Measurements from ENCODE around the gene NFYB. TPM values are rescaled to one million over a fixed set of nuclear protein-coding genes. Genes with fewer than 3 reads are reported as not detected.

The NFYB gene
- total and polyA plus RNA-seq, 3 donors from 2014 or later: 33.8 to 53.1 (median 36.1) TPM

- Histone ChIP-seq H3K4me3 (no peak overlapping the region), H3K27ac (no peak overlapping the region), H3K9me3 (no peaks in the 10 kb centered on the region), H3K36me3 (ENCODE audit: low read depth, missing control alignments) (no peaks in the 10 kb centered on the region), H3K27me3 (no peaks in the 10 kb centered on the region), H3K4me1 (peaks cover 11% of the 10 kb centered on the region)
- intact Hi-C loops (cut with DNase I; ENCODE audit: low total_unique reads): no loop called here
- 72 to 76% methylated on average over 7 of the region's 7 CpGs for WGBS, 2 donors
- TF ChIP-seq POLR2A (IDR thresholded peaks at IDR 0.05) (no peak), CTCF (IDR thresholded peaks at IDR 0.05) (no peak)
- no peak for DNase-seq
These were observed 5.6 kb downstream of the NFYB start for GRCh38 chr12:104132351-104132956.

GRCh38 chr12:104131609-104132008, 6.4 kb downstream of the NFYB start:
- Histone ChIP-seq H3K36me3 (ENCODE audit: low read depth, missing control alignments) (no peaks in the 10 kb centered on the region), H3K4me1 (peaks cover 7% of the 10 kb centered on the region), H3K9me3 (no peaks in the 10 kb centered on the region), H3K27me3 (no peaks in the 10 kb centered on the region), H3K27ac (no peak overlapping the region), H3K4me3 (no peak overlapping the region)
- intact Hi-C loops (cut with DNase I; ENCODE audit: low total_unique reads): no loop called here
- 87 to 94% methylated on average over 4 of the region's 4 CpGs for whole genome bisulfite sequencing, 2 donors
- no peak for TF ChIP-seq CTCF (IDR thresholded peaks at IDR 0.05)
- no peak for TF ChIP-seq POLR2A (IDR thresholded peaks at IDR 0.05)
- no peak for DNase-seq

GRCh38 chr12:104130760-104131159, 7.2 kb downstream of the NFYB start:
- no peaks in the 10 kb centered on the region for H3K36me3 ChIP-seq (ENCODE audit: low read depth, missing control alignments)

GRCh38 chr12:104126548-104126947, 11.5 kb downstream of the NFYB start:
- no peaks in the 10 kb centered on the region for H3K9me3 ChIP-seq
- no peaks in the 10 kb centered on the region for H3K4me1 ChIP-seq
- WGBS, 2 donors: 95 to 96% methylated on average over 3 of the region's 3 CpGs
- DNase-seq: no peak
- H3K27ac ChIP-seq: no peak overlapping the region
- no peak for TF ChIP-seq CTCF (IDR thresholded peaks at IDR 0.05)
- TF ChIP-seq POLR2A (IDR thresholded peaks at IDR 0.05): no peak
- no peak overlapping the region for H3K4me3 ChIP-seq
- H3K27me3 ChIP-seq: no peaks in the 10 kb centered on the region
- intact Hi-C loops (cut with DNase I; ENCODE audit: low total_unique reads): no loop called here
- H3K36me3 ChIP-seq (ENCODE audit: low read depth, missing control alignments): no peaks in the 10 kb centered on the region

More at GRCh38 chr12:104130760-104131159, 7.2 kb downstream of the NFYB start:
- H3K27me3 ChIP-seq: no peaks in the 10 kb centered on the region
- 61 to 76% methylated on average over 2 of the region's 2 CpGs for WGBS, 2 donors
- TF ChIP-seq CTCF (IDR thresholded peaks at IDR 0.05) (no peak), POLR2A (IDR thresholded peaks at IDR 0.05) (no peak)
- DNase-seq: no peak
- H3K27ac ChIP-seq: no peak overlapping the region
- H3K9me3 ChIP-seq: no peaks in the 10 kb centered on the region
- no peak overlapping the region for H3K4me3 ChIP-seq
- H3K4me1 ChIP-seq: no peaks in the 10 kb centered on the region
- intact Hi-C loops (cut with DNase I; ENCODE audit: low total_unique reads): no loop called here

- no peaks in the 10 kb centered on the region for H3K9me3 ChIP-seq
- H3K36me3 ChIP-seq (ENCODE audit: low read depth, missing control alignments): no peaks in the 10 kb centered on the region
- H3K4me3 ChIP-seq: no peak overlapping the region
- H3K4me1 ChIP-seq: no peaks in the 10 kb centered on the region
- WGBS, 2 donors: 83 to 97% methylated on average over 9 of the region's 9 CpGs
- no peak for DNase-seq
- intact Hi-C loops (cut with DNase I; ENCODE audit: low total_unique reads): no loop called here
- no peak for TF ChIP-seq CTCF (IDR thresholded peaks at IDR 0.05)
- TF ChIP-seq POLR2A (IDR thresholded peaks at IDR 0.05): no peak
- no peaks in the 10 kb centered on the region for H3K27me3 ChIP-seq
- H3K27ac ChIP-seq: no peak overlapping the region
These were observed 15.7 kb downstream of the NFYB start for GRCh38 chr12:104122298-104122697.
